Caco-2 (cell line): ENCODE results near the gene PDPN. TPM values are rescaled to one million over a fixed set of nuclear protein-coding genes. Genes with fewer than 3 reads are reported as not detected.

Source experiments
- BruUV-seq: library from RNA; stranded (reverse); fragments of 400-500 nt; replicated peaks from 2 replicates; lab custom pipeline; 2021; lab: Mats Ljungman, UMichigan
- CTCF ChIA-PET: fragments of 300-600 bp; sonication (Branson Sonifier 250); formaldehyde crosslinking; loops from one replicate; lab custom pipeline; 2022; ENCODE audit warnings: antibody characterized with exemption; lab: Charles Lee
- POLR2A ChIA-PET: fragments of 300-600 bp; sonication (Branson Sonifier 250); formaldehyde crosslinking; loops from one replicate; lab custom pipeline; 2022; ENCODE audit warnings: antibody characterized with exemption; lab: Charles Lee
- DNase-seq, 2 experiments: peaks; one replicate each; pipeline versions ENCODE4 v3.0.0 to v3.0.0-alpha.2; 2020 to 2022
- H3K27me3 ChIP-seq: replicated peaks from 2 replicates; pipeline ENCODE4 v1.6.0; 2011; ENCODE audit warnings: low read length; ENCODE audit not compliant: control insufficient read depth, insufficient read depth
- H3K36me3 ChIP-seq: 2 replicates; pipeline ENCODE4 v1.5.1; 2011; ENCODE audit warnings: low read length; ENCODE audit not compliant: control insufficient read depth, insufficient read depth
- H3K4me1 ChIP-seq: fragments of 250-450 bp; sonication (Bioruptor Pico); 2 replicates; pipeline ENCODE4 v1.5.1; 2020; ENCODE audit warnings: mild to moderate bottlenecking
- H3K4me3 ChIP-seq: 2 replicates; pipeline ENCODE4 v1.5.1; 2011; ENCODE audit warnings: low read depth, mild to moderate bottlenecking, control low read depth, low read length
- H3K9me3 ChIP-seq: fragments of 250-450 bp; sonication (Bioruptor Pico); 2 replicates; pipeline ENCODE4 v1.5.1; 2020; ENCODE audit warnings: mild to moderate bottlenecking, moderate library complexity
- H3K27ac Mint-ChIP-seq: one replicate; pipeline ENCODE4 v1.8.0; 2022; ENCODE audit warnings: mixed read lengths; ENCODE audit not compliant: unreplicated experiment
- H3K27me3 Mint-ChIP-seq: one replicate; pipeline ENCODE4 v1.8.0; 2022; ENCODE audit warnings: mixed read lengths; ENCODE audit not compliant: insufficient read depth, unreplicated experiment
- H3K36me3 Mint-ChIP-seq: one replicate; pipeline ENCODE4 v1.8.0; 2022; ENCODE audit warnings: mild to moderate bottlenecking, mixed read lengths; ENCODE audit not compliant: insufficient read depth, unreplicated experiment
- H3K4me1 Mint-ChIP-seq: one replicate; pipeline ENCODE4 v1.8.0; 2022; ENCODE audit warnings: low read depth, mixed read lengths; ENCODE audit not compliant: unreplicated experiment
- H3K4me3 Mint-ChIP-seq: one replicate; pipeline ENCODE4 v1.8.0; 2022; ENCODE audit warnings: mild to moderate bottlenecking, moderate library complexity, mixed read lengths; ENCODE audit not compliant: unreplicated experiment
- H3K9me3 Mint-ChIP-seq: one replicate; pipeline ENCODE4 v1.8.0; 2022; ENCODE audit warnings: mixed read lengths; ENCODE audit not compliant: unreplicated experiment
- intact Hi-C: fragments of 100-400 bp; cut with micrococcal nuclease; formaldehyde crosslinking; loops from one replicate; pipeline ENCODE4 v1.10.0; 2022; ENCODE audit not compliant: unreplicated experiment
- total RNA-seq: library from RNA; stranded (reverse); gene quantifications from 2 replicates; pipeline ENCODE4 v1.2.3, GENCODE V29; 2022
- TF ChIP-seq, protein P1 (sequence below), 2 experiments: fragments of 200-600 bp in 1 of 2; IDR thresholded peaks; 1 replicate in 1 of 2; 2 replicates in 1 of 2; pipeline versions ENCODE4 v1.5.1 to v1.8.0; 2011 to 2022; ENCODE audit warnings: antibody characterized with exemption in 1 of 2, control low read depth in 1 of 2, inconsistent platforms in 1 of 2, low read depth in 1 of 2, low read length in 1 of 2, mild to moderate bottlenecking in 1 of 2, moderate library complexity in 1 of 2; ENCODE audit not compliant: insufficient read depth in 1 of 2, severe bottlenecking in 1 of 2, unreplicated experiment in 1 of 2

Gene PDPN
- total RNA-seq, 1 experiment from 2014 or later: not detected

DNA sequence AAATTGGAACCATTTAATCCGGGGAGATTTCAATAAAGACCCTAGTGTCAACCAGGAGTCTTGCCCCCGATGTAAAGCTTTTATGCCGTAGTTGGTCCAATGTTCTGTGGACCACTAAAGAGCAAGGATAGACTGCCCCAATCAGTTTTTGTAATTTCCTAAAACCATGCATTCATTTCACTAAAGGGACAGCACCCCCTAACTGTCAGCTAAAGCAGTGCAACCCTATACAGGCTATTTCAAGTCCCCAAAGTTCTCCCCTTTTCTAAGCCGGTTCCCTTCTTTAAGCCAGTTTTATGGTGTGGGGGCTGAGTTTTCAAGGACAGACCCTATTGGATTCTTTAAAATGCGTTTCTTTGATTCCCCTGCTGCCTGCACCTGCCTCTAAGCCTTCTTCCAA lies 12.7 kb upstream of the PDPN start:
- Mint-ChIP-seq H3K36me3 (no peaks in the 10 kb centered on the region), H3K27ac (no peak overlapping the region), H3K27me3 (no peaks in the 10 kb centered on the region), H3K9me3 (no peaks in the 10 kb centered on the region), H3K4me1 (no peaks in the 10 kb centered on the region), H3K4me3 (no peak overlapping the region)
- ChIA-PET CTCF (no interaction called here), POLR2A (no interaction called here)
- TF ChIP-seq, protein P1, sequence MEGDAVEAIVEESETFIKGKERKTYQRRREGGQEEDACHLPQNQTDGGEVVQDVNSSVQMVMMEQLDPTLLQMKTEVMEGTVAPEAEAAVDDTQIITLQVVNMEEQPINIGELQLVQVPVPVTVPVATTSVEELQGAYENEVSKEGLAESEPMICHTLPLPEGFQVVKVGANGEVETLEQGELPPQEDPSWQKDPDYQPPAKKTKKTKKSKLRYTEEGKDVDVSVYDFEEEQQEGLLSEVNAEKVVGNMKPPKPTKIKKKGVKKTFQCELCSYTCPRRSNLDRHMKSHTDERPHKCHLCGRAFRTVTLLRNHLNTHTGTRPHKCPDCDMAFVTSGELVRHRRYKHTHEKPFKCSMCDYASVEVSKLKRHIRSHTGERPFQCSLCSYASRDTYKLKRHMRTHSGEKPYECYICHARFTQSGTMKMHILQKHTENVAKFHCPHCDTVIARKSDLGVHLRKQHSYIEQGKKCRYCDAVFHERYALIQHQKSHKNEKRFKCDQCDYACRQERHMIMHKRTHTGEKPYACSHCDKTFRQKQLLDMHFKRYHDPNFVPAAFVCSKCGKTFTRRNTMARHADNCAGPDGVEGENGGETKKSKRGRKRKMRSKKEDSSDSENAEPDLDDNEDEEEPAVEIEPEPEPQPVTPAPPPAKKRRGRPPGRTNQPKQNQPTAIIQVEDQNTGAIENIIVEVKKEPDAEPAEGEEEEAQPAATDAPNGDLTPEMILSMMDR (IDR thresholded peaks at IDR 0.05; ENCODE audit: insufficient read depth in 1 of 2, low read depth in 1 of 2, low read length in 1 of 2, severe bottlenecking in 1 of 2, unreplicated experiment in 1 of 2): peak in 1 of 2 experiments; percentile 27
- H3K4me3 ChIP-seq: no peak overlapping the region
- H3K9me3 ChIP-seq: no peaks in the 10 kb centered on the region
- intact Hi-C loops: no loop called here
- H3K4me1 ChIP-seq: no peaks in the 10 kb centered on the region
- no TSS peak for BruUV-seq
- DNase-seq: no peak
- H3K36me3 ChIP-seq: no peaks in the 10 kb centered on the region
- no peaks in the 10 kb centered on the region for H3K27me3 ChIP-seq

DNA sequence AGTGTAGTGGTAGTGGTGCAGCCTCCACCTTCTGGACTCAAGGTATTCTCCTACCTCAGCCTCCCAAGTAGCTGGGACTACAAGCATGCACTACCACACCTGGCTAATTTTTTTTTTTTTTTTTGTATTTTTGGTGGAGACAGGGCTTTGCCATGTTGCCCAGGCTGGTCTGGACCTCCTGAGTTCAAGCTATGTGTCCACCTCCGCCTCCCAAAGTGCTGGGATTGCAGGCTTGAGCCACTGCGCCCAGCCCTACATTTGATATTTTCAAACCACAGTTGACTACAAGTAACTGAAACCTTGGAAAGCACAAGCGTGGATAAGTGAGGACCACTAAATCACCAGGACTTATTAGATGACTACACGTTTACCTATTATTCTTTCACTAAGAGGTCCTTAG lies 10.0 kb upstream of the PDPN start:
- TF ChIP-seq, protein P1 (IDR thresholded peaks at IDR 0.05; ENCODE audit: insufficient read depth in 1 of 2, low read depth in 1 of 2, low read length in 1 of 2, severe bottlenecking in 1 of 2, unreplicated experiment in 1 of 2): no peak
- Mint-ChIP-seq H3K9me3 (no peaks in the 10 kb centered on the region), H3K27ac (no peak overlapping the region), H3K4me3 (no peak overlapping the region), H3K27me3 (no peaks in the 10 kb centered on the region), H3K36me3 (no peaks in the 10 kb centered on the region), H3K4me1 (no peaks in the 10 kb centered on the region)
- DNase-seq: no peak
- intact Hi-C loops: no loop called here
- CTCF ChIA-PET: no interaction called here
- BruUV-seq: no TSS peak
- Histone ChIP-seq H3K36me3 (no peaks in the 10 kb centered on the region), H3K4me3 (no peak overlapping the region), H3K27me3 (no peaks in the 10 kb centered on the region), H3K9me3 (no peaks in the 10 kb centered on the region), H3K4me1 (no peaks in the 10 kb centered on the region)
- POLR2A ChIA-PET: no interaction called here

DNA sequence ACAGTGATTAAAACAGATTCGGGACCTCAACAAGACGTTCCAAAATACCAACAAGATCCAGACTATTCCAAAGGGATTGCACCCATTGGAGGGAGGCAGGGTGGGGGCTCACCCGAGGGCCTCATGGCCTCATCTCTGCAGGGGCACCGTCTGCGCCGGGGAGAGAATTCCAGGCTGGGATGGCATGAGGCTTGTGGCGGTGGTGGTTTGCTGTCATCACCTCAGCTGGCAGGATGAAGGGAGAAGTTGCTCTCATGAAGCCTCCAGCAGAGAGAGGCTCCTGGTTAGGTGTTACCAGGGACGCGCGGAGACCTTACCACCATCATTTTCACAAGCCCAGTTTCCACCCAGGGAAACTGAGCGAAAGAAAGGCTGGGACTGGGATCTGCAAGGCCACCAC lies 6.7 kb upstream of the PDPN start:
- ChIA-PET CTCF (no interaction called here), POLR2A (no interaction called here)
- Mint-ChIP-seq H3K27me3 (no peaks in the 10 kb centered on the region), H3K4me3 (no peak overlapping the region), H3K36me3 (no peaks in the 10 kb centered on the region), H3K4me1 (peaks cover 2% of the 10 kb centered on the region), H3K27ac (no peak overlapping the region), H3K9me3 (no peaks in the 10 kb centered on the region)
- Histone ChIP-seq H3K36me3 (no peaks in the 10 kb centered on the region), H3K9me3 (no peaks in the 10 kb centered on the region), H3K4me3 (no peak overlapping the region), H3K4me1 (no peaks in the 10 kb centered on the region), H3K27me3 (no peaks in the 10 kb centered on the region)
- intact Hi-C loops: no loop called here
- no peak for DNase-seq
- no TSS peak for BruUV-seq
- TF ChIP-seq, protein P1 (IDR thresholded peaks at IDR 0.05; ENCODE audit: insufficient read depth in 1 of 2, low read depth in 1 of 2, low read length in 1 of 2, severe bottlenecking in 1 of 2, unreplicated experiment in 1 of 2): no peak
